ENCODE measurements around the gene APOA4. TPM values are rescaled to one million over a fixed set of nuclear protein-coding genes. Genes with fewer than 3 reads are reported as not detected.

APOA4 gene
- total RNA-seq, 1 donor from 2014 or later = not detected

DNA sequence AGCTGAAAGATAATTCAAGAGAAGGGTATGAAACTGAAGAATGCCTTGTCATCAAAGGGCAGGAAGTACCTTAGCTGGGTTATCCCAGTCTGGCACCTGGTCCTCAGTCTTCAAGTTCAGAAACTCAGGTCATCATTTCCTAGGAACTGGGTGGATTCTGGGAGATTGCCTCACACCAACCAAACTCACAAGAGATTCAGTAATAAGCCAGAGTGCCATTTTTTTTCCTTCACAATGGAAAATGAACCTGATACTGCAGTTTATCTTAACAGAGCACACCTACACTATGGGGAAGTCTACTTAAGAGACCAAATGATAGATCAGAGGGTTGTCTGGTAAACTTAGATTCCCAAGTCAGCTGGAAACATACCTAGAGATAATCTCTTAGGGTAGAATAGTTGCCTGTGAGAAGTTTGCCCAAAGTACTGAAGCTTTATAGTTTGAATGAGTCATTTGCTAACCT lies 46.6 kb downstream of the APOA4 start:
- no peak for TF ChIP-seq CTCF (IDR thresholded peaks at IDR 0.05)
- intact Hi-C loops (cut with DNase I) = no loop called here
- H3K4me3 ChIP-seq = no peak overlapping the region
- DNase-seq (no peak), ATAC-seq (no peak)
- H3K36me3 ChIP-seq = peaks cover 58% of the 10 kb centered on the region
- no peaks in the 10 kb centered on the region for H3K9me3 ChIP-seq
- H3K4me1 ChIP-seq = peaks cover 14% of the 10 kb centered on the region
- H3K27ac ChIP-seq = no peak overlapping the region
- H3K27me3 ChIP-seq = no peaks in the 10 kb centered on the region

GRCh38 chr11:116775975-116776374 lies 47.1 kb downstream of the APOA4 start:
- H3K27me3 ChIP-seq = no peaks in the 10 kb centered on the region
- peaks cover 20% of the 10 kb centered on the region for H3K4me1 ChIP-seq
- ATAC-seq (no peak), DNase-seq (no peak)
- no peak overlapping the region for H3K4me3 ChIP-seq
- no peak for TF ChIP-seq CTCF (IDR thresholded peaks at IDR 0.05)
- intact Hi-C loops (cut with DNase I) = no loop called here
- peaks cover 53% of the 10 kb centered on the region for H3K36me3 ChIP-seq
- no peak overlapping the region for H3K27ac ChIP-seq
- H3K9me3 ChIP-seq = no peaks in the 10 kb centered on the region

GRCh38 chr11:116774661-116775060 lies 48.4 kb downstream of the APOA4 start:
- DNase-seq = no peak
- Histone ChIP-seq H3K4me1 (peaks cover 24% of the 10 kb centered on the region), H3K27ac (no peak overlapping the region), H3K9me3 (no peaks in the 10 kb centered on the region), H3K27me3 (no peaks in the 10 kb centered on the region), H3K4me3 (no peak overlapping the region), H3K36me3 (peaks cover 43% of the 10 kb centered on the region)
- intact Hi-C loops (cut with DNase I) = no loop called here
- ATAC-seq = no peak
- no peak for TF ChIP-seq CTCF (IDR thresholded peaks at IDR 0.05)

DNA sequence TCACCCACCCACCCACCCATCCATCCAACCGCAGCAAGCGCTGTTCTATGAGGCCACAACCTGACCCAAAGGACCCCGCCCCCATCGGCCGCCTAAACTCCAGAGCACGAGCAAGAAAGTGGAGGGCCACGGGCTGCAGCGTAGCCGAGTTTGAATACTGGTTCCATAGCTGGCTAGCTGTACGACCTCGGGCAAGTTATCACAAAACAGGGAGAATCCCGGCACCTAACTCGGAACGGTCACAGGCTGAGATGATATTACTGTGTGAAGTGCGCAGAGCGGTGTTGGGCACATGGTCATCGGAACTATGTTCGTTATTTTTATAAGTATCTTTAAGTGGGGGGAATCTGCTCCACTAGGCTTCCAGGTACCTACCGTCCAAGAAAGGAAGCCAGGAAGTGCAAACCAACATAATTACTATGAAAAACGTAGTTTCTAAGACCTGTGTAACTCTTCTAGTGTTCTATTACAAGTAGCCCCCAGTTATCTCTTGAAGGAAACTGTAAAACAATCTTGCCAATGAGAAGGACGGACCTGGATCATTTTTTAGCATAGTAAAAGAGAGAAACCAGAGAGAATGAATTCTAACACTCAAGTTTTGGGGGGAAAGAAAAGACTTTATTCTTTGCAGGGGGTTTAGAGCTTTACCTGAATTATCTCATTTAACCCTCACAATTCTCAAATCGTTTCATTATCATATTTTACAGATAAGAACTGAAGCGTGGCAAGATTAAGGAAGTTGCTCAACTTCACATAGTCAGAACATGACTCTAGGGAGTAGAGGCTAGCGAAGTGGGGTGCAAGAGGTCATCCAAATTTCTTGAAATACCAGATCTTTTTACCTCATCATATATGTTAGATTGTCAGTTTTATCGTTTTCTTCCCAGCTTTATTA lies 49.7 kb downstream of the APOA4 start:
- Histone ChIP-seq H3K27me3 (no peaks in the 10 kb centered on the region), H3K27ac (peak overlapping the region; percentile 93), H3K36me3 (peaks cover 43% of the 10 kb centered on the region), H3K9me3 (no peaks in the 10 kb centered on the region), H3K4me1 (peaks cover 24% of the 10 kb centered on the region), H3K4me3 (peak overlapping the region; percentile 70)
- DNase-seq = no peak
- ATAC-seq = no peak
- no peak for TF ChIP-seq CTCF (IDR thresholded peaks at IDR 0.05)
- intact Hi-C loops (cut with DNase I) = no loop called here

DNA sequence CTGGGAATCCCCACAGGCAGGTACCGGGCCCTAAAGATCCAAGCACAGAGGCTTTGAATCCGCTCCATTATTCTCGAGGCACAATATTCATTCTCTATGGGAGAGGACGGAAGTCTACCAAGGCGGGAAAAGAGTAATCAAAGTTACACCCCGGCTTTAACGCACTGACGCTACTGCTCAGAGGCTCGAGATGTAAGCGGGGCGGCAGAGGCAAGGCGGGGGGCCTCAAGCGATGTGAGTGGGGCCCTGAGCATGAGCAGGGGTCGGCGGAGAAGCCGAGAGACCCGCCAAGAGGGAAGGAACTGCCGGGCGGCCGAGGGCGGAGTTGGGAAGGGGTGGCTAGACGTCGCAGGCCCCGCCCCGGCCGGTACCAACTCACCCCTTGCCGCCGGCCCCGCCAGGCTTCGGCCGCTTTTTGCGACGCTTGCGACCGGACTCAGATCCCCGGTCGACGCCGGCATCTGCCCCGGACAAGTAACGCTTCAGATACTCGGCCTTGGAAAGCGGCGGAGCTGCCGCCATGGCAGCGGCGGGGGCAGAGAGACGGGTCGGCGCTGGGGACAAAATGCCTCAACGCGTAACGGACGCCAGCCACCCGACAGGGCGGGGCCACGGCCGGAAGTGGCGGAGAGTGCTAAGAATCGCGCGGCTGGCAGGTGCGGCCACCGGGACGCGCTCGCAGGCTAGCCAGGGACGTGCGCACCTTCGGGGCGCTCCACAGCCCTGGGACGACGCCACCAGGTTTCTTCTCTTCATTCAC lies 50.5 kb downstream of the APOA4 start, which contains the start of gene BUD13:
BUD13 (minus strand) TSS at position 545 of the 760 bp plus-strand sequence; CDS start at position 522, 23 bp downstream.
- Histone ChIP-seq H3K27me3 (no peaks in the 10 kb centered on the region), H3K36me3 (peaks cover 39% of the 10 kb centered on the region), H3K9me3 (no peaks in the 10 kb centered on the region), H3K4me1 (peaks cover 24% of the 10 kb centered on the region), H3K27ac (peak within 1 kb of the TSS; percentile 93), H3K4me3 (peak within 1 kb of the TSS; percentile 70)
- DNase-seq = peak; percentile 97
- TF ChIP-seq CTCF (IDR thresholded peaks at IDR 0.05) = no peak
- ATAC-seq = peak; percentile 98
- intact Hi-C loops (cut with DNase I) = no loop called here

Measured in upper lobe of right lung (tissue), 1 donor.